ENCODE data around the gene CLEC16A.

CLEC16A gene

DNA sequence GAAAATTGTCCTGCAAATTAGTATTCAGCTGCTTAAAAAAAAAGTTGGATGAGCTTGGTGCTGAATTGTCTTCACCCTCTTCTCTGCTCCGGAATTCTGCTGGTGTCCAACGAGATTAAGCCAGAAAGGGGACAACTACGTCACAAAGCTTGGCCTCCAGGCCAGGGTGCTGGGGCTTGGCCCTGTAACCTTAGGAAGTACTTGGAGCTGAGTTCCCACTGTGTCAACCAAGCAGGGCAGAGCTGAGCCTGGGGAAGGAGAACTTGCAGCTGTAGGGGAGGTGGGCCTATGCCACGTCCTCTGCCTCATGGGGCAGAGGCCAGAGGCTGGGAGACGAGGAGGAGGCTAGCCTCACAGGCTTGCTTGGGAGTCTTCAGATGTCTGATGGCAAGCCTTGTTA, 71.2 kb downstream of the CLEC16A start:
- DNase-seq (ENCODE audit: low read depth, low spot score) = no peak

DNA sequence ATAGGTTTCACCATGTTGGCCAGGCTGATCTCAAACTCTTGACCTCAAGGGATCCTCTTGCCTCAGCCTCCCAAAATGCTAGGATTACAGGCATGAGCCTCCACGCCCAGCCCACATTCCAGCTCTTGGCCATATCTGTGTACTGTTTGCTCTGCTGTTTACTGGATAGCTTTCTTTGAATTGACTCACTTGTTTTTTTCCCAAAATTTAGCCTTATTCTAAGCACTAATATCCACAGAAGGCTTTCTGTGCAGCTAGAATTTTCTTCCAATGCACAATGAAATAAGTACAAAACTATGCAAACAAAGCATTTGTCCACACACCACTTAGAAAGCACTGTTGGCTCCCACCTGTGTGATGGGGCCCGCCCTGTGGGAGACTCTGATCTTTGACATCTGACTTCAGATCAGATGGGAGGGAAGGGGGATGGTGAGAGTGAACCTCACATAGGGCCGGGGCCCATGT, 72.2 kb downstream of the CLEC16A start:
- DNase-seq (ENCODE audit: low read depth, low spot score) = no peak

DNA sequence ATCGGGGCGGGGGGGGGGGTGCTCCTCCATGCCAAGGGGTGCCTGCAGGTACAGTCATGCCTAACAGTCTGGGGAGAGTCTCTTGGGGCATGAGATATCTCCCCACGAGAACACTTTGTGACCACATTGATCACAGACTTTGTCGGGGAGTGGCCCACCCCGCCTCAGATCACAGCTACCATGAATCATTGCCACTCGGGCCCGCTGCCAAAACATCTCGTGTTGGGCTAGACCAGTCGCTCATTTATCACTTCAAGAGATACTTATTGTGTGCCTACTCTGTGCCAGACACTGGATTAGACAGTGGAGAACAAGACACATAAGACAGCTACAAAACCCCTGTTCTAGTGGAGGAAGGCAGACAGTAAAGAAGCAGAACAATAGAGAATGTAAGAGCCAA, 72.6 kb downstream of the CLEC16A start:
- DNase-seq (ENCODE audit: low read depth, low spot score) = peak; percentile 19

DNA sequence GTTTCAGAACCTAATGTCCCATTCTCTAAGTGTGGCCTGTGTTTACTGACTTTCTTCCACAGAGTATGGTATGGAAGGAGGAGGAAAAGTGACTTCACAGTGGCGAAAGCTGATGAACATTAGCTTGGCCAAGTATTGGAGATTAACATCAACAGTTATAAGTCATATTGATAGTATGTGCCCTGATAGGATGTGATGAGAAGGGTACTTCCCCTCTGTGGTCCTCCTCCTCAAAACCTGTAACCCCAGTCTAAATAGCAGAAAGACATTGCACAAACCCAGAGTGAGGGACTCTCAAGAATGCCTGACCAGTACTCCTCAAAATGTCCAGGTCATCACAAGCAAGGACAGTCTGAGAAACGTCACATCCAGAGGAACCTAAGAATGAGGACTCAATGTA, 73.1 kb downstream of the CLEC16A start:
- no peak for DNase-seq (ENCODE audit: low read depth, low spot score)

DNA sequence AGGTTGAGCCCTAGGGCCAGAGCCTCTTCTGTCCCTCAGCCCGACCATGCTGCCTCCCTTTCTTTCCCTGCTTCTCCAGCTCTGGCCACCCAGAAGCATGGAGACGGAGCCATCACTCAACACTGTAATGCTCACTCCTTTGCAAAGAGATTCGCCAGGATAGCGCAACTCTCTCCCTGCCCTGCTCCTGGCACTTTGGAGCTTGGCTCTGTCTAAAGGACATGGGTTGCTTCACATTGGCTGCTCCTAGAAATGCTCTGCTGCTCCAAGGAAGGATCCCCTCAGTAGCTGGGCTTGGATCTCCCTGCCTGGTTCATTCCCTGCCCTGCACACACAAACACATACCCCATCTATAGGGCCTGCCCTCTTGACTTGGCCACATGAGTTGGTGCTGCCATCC, 76.0 kb downstream of the CLEC16A start:
- DNase-seq (ENCODE audit: low read depth, low spot score) = no peak

DNA sequence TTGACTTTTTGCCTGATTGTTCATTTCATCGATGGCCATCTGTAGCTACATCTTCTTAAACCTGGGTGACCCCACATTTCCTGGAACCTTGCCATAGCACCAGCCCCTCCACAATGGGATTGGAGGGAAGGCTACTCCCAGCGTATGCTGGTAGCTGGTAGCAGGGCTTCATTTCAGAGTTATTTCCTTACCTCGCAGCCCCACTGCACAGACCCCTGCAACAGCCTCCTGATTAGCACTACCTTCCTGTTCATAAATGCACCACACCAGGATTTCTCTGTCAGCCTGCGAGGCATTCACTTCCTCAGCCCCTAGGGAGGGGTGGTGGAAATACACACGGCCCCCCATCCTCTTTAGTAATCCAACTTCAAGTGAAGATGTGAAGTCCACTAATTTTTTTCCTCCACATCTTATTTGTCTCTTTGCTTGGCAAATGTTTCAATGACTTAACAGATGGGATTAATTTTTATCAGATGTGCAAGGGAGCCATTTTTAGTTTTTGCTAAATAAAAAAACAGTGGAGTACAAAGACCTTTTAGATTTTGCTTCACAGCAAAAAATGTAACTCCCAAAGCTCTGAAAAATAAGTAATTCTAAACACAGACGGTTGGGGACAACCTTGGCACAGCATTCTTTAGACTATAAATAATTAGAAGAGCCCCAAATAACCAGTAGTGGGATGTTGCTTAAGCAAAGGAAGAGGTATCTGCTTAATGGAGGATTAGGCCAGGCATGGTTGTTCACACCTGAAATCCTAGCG, 76.6 kb downstream of the CLEC16A start:
- DNase-seq (ENCODE audit: low read depth, low spot score) = no peak

DNA sequence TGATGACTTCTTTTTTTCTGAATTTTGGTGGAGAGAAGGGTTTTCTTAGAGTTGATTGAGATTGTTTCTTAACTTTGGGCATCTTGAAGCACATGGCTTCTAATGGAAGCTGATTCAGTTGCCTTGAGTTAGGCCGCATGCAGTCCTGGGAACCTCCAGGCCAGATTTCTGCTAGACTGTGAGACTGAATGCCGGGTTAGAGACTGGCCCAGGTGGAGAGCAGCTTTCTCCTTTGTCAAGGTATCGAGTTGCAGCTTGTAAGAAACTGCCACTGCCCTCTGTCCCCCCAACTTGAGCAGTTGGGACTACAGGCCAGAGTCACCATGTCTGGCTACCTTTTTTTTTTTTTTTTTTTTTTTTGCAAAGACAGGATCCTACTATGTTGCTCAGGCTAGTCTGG, 77.6 kb downstream of the CLEC16A start:
- no peak for DNase-seq (ENCODE audit: low read depth, low spot score)

DNA sequence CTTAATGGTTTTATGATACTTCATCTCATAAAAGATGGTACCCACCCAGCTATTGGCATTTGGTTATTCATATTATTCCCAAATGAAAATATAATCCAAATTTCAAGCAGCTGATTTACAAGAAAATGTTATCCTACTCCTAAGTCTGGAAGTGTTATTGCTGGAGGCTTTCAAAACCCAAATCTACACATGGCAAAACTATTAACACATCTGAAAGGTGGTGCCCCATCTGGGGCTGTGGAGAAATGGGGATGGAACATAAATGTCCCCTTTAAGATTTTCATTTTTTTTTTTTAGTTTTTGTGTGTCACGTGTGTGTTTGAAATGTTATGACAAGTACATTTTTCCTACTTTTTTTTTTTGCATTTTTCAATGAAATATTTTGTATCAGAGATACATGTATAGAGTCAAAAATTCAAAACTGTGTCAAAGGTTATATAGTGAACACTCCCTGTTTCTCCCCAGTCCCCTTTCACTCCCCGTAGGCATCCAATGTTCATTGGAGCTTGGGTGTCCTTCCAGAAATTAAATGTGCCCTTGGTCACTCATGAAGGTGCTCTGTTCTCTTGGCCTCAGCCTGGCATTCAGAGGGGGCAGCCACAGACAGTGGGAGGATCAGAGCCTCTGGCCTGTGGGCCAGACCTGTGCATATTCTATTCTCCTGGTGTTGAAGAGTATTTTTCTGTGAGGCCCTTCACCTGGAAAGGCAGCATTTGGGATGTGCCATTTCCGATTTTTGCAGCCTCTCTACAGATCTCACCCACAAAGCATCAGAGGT, 79.1 kb downstream of the CLEC16A start:
- DNase-seq (ENCODE audit: low read depth, low spot score) = no peak

DNA sequence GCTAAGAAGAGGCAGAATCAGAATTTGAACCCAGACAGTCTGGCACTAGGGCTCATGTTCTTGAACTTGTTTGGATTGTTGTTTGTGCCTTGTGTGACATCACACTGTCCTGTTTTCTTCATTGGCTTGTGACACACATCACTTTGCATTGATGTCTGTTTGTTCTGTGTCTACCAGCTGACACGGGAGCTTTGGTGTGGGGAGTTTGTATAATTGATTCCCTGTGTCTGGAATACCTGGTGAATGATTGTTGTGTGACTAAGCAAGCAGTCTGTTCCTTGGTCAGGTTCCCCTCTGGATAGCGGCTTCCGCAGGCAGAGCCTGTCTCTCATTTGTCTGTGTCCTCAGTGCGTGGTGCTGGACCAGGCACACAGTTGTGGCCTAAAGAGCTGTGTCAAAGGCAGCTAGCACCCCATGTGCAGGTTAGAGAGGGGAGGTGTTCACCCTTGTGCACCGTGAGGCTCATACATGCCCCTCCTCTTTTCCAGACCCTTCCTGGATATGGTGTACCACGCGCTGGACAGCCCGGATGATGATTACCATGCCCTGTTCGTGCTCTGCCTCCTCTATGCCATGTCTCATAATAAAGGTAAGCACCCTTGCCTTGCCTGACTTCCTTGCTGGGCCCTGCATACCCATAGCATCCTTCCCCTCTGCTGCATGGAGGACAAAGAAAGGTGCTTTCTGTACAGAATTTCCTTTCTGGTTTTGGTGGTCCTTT, 80.1 kb downstream of the CLEC16A start:
- no peak for DNase-seq (ENCODE audit: low read depth, low spot score)

DNA sequence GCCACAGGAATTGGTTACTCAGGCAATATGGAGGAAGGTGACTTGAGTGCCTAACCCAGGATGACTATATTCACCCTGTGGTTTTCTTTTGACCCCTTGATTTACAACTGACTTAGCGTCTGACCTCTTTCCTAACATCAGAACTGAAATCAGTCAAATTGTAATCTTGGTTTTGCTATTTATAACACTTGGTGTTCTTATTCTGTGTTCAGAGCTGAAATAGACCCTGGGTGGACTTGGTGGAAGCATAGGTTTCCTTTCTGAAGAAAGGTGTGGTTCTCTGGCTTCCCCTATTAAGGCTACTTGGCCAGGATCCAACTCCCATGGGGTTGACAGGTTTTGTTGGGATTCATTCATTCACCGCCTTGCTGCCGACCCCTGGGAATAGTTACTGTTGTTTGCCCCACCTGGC, 80.8 kb downstream of the CLEC16A start:
- DNase-seq (ENCODE audit: low read depth, low spot score) = no peak

DNA sequence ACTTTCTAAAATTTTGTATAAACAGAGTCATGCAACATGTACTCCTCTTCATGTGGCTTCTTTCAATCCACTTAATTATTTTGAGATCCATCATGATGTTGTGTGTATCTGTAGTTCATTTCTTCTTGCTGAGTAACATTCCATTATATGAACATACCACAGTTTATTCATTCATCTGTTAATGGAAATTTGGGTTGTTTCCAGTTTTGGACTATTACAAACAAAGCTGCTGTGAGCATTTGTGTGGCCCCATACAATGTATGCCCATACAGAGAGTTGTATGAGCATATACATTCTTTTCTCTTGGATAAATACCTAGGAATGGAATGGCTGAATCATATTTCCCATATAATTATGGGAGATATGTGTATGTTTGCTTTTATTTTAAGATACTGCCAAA, 85.6 kb downstream of the CLEC16A start:
- no peak for DNase-seq (ENCODE audit: low read depth, low spot score)

DNA sequence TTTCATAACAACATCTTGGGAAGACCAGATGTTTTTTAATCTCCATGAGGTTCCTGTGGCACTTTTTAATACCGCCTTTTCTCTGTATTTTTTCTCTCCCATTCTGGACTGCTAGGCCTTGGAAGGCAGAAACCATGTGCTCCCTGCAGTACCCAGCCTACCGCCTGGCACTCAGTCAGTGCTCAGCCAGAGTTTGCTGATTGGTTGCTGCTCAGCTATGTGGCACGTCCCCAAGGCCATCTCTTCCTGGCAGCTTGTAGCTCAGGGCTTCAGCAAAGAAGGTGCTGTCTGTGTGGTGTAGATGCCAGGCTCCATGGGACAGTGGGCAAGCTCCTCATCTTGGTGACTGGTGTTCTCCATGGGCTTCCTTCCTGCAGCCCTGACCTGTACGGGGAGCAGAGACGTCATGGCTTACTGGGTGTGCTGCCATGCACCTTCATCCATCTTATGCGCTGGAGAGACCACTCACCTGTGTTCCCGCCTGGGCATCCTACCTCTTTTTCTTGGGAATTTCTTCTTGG, 86.7 kb downstream of the CLEC16A start:
- DNase-seq (ENCODE audit: low read depth, low spot score) = no peak

DNA sequence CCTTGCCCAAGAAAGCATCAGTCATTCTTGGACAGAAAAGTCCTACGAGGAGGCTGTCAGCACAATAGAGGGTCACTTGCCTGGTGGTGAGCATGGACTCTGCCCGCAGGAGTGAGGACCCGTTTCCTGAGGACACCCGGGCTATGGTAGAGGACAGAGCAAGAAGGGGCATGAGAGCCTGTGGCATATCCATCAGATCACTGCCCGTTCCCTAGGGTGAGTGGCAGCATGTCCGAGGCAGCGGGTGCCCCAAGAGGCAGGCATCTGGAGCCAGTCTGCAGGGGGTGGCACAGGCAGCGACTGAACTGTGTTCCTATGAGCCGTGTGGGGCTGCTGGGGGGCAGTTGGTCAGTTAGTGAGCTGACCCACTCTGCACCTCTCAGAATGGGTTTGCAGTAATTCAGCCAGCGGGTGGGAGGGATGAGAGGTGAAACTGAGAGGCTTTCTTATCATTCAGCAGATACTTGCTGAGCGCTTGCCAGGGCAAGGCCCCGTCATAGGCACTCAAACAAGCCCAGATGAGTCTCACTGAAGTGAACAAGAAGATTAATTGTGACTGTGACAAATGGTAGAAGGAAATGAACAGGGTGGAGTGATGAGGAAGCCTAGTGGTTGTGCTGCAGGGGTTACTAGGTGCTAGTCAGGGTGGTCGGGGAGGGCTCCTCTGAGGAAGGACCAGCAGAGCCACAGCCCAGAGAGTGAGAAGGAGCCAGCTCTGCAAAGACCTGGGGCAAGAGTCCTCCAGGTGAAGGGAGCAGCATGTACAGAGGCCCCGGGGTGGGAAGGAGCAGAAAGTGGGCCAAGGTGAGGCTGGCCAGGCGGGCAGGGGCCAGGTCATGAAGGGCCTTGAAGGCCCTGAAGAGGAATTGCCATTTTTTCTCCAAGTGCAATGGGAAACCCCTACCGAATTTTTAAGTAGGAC, 87.9 kb downstream of the CLEC16A start:
- DNase-seq (ENCODE audit: low read depth, low spot score) = no peak

DNA sequence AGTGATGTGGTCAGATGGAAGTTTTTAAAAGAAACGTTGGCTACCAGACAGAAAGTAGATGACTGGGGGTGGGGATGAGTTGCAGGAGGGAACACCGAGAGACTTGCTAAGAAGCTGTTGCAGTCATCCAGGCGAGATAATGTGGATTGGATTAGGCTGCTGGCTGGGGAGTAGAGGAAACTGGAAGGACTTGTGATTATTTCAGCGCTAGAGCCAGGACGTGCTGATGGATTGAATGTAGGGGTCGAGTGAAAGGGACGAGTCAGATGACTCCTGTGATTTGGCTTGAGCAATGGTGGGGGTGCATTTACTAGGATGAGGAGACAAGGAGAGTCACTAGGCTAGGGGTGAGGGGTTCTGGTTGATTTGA, 88.5 kb downstream of the CLEC16A start:
- DNase-seq (ENCODE audit: low read depth, low spot score) = no peak

DNA sequence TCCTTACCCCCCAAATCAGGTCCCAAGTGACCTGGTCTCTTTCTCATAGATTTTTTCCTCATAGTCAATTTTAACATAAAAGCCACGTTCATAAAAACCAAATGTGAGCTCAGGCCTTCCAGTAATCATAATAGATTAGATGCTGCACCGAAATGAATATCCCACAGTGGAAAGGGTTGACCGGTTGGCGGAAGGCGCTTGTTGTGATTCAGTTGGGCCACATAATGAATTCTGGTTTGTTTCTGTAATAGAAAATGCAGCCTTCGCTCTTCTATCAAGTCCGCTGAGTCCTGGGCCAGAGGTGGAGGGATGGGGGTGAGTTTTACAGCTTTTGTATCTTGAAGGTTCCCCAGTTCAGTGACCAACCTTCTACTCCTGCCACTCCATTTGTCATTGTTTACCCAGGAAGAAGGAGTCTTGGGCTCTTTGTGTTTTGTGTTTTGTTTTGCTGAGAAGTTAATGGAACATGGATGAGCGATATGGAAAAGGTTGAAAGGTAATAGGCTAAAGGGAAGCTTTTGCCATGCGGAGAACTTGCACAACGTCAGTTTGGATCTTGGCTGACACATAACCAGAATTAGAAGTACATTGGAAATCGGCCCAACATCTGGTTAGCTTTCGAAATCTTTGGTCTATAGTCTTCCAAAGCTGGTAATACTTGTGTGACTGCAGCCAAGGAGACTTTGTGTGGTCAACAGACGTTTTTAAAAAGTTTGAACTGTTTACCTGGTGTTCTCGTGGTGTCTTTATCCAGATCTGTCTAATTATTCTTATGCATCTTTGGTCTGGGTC, 89.5 kb downstream of the CLEC16A start:
- no peak for DNase-seq (ENCODE audit: low read depth, low spot score)

DNA sequence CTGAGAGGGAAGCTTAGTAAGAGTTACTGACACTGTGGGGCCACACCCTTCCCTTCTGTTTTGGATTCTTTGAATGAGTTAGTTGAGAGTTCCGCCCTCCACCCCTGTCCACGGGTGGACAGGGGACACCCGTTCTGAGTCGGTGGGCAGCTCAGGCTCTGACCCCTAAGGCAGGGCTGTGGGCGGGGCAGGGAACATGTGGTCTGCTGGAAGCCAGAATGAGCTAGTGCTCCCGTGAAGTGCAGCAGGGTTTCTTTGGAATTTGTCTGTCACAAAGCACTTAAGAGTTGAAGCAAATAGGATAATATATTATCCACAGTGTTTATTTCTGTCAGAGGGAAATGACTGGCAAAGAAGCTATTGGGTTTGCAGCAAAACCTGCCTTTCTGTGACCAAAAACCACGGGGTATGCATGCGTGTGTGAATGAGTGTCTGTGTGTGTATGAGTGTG, 90.1 kb downstream of the CLEC16A start:
- no peak for DNase-seq (ENCODE audit: low read depth, low spot score)

DNA sequence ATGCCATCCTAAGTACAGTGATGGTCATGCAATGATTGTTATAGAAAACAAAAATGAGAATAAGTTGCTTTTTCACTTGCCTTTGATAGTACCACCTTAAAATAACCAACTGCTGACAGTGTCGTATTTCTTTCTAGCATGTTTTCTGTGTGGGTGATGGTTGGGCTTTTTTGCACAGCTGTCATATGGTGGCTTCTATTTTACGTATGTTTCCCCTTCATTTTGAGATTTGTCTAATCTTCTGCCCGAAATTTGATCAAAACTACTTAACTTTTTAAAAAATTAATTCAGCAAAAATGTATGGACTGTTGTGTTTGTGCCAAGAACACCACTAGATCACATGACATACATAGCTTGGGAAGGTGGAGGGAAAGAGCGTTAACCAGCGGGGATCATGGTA, 90.7 kb downstream of the CLEC16A start:
- no peak for DNase-seq (ENCODE audit: low read depth, low spot score)

DNA sequence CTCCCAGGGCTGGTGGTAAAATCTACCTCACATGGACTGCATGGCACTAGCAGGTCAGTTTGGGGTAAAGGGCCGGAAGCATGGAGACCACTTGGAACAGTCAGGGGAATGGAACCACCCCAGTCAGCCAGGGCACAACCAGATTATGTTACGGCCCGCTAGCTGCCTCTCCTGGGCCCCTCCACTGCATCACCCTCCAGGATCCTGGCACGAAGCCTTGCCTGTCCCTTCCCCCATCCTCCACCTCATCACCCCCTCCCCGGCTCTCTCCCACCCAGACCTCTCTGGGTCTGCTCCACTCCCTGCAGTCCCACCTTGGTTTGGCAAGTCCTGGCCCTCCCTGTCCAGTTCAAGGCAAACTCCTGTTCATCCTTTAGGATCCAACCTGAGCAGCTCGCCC, 91.7 kb downstream of the CLEC16A start:
- DNase-seq (ENCODE audit: low read depth, low spot score) = no peak

DNA sequence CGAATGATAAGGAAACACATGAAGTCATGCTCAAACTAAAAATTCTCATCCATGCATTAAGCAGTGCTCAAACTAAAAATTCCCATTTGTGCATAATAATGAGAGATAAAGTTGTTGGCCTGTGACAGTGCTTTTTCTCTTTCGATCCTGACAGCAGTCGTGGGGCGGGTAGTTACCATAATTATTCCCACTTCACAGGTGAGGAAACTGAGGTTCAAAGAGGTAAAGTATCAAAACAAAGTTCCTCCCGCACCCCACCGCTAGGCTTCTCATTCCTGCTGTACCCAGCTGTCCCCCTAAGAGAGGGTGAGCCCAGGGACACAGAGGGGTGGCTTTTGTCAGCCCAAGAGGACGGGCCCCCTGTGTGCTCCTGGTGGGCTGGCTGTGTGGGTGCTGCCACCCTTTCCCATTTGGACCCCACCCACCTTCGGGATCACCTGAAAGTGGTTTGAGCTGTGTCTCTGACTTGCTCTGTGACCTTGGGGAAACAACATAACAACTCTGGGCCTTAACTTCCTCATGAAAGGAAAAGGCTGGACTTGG, 92.6 kb downstream of the CLEC16A start:
- no peak for DNase-seq (ENCODE audit: low read depth, low spot score)

DNA sequence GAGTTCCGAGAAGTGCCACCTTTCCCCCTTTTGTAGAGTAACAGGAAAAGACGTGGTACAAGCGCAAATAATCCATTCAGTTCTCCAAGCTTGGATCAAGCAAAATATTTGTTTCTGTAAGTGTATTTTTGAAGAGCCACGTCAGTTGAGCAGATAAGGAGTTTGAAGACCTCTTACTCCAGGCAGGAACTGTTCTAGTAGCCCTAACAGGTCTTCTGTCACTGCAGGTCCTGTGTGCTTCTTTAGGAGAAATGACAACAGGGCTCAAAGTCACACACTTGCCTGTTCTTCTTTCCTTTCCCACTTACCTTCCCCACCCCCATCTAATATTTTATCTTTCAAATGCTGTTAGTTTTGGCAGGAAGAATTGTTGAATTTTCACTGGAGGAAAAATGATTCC, 93.9 kb downstream of the CLEC16A start:
- no peak for DNase-seq (ENCODE audit: low read depth, low spot score)

All from activated naive CD8-positive, alpha-beta T cell treated with anti-CD3 and anti-CD28 coated beads, Interleukin-2, amount 50 U/mL, for 16 hours (primary cell).